ENCODE data around the gene ARID5B.

Gene ARID5B

GRCh38 chr10:61896854-61897661 lies 4.4 kb upstream of the ARID5B start:
- DNase-seq (ENCODE audit: low read depth): peak; percentile 91
- TF ChIP-seq MAX (IDR thresholded peaks at IDR 0.05; ENCODE audit: low read depth, low read length) (no peak), CTCF (IDR thresholded peaks at IDR 0.05; ENCODE audit: low read depth, low read length) (peak; percentile 77)
- no peak overlapping the region for H3K4me3 ChIP-seq (ENCODE audit: low read depth, low read length)

GRCh38 chr10:61897671-61898434 lies 3.6 kb upstream of the ARID5B start:
- DNase-seq (ENCODE audit: low read depth): peak; percentile 52
- H3K4me3 ChIP-seq (ENCODE audit: low read depth, low read length): no peak overlapping the region
- TF ChIP-seq MYC (IDR thresholded peaks at IDR 0.05; ENCODE audit: low read depth, low read length) (0 out of 2 replicates have a peak, but pooled peaks have one; percentile 24), POLR2A (IDR thresholded peaks at IDR 0.05; ENCODE audit: extremely low read depth, insufficient read length) (no peak)

- no peak for TF ChIP-seq MAX (IDR thresholded peaks at IDR 0.05; ENCODE audit: low read depth, low read length)
- no peak for TF ChIP-seq CTCF (IDR thresholded peaks at IDR 0.05; ENCODE audit: low read depth, low read length)
- no peak for TF ChIP-seq MYC (IDR thresholded peaks at IDR 0.05; ENCODE audit: low read depth, low read length)
- no peak for TF ChIP-seq POLR2A (IDR thresholded peaks at IDR 0.05; ENCODE audit: extremely low read depth, insufficient read length)
- H3K4me3 ChIP-seq (ENCODE audit: low read depth, low read length): no peak overlapping the region
- peak; percentile 69 for DNase-seq (ENCODE audit: low read depth)
These were observed 3.1 kb upstream of the ARID5B start for GRCh38 chr10:61898435-61898778.

- DNase-seq (ENCODE audit: low read depth): peak; percentile 70
- TF ChIP-seq CTCF (IDR thresholded peaks at IDR 0.05; ENCODE audit: low read depth, low read length) (no peak), MAX (IDR thresholded peaks at IDR 0.05; ENCODE audit: low read depth, low read length) (no peak), MYC (IDR thresholded peaks at IDR 0.05; ENCODE audit: low read depth, low read length) (no peak), POLR2A (IDR thresholded peaks at IDR 0.05; ENCODE audit: extremely low read depth, insufficient read length) (no peak)
- peak overlapping the region; percentile 77 for H3K4me3 ChIP-seq (ENCODE audit: low read depth, low read length)
These were observed 2.4 kb upstream of the ARID5B start for GRCh38 chr10:61899069-61899531.

- H3K4me3 ChIP-seq (ENCODE audit: low read depth, low read length): peak overlapping the region; percentile 77
- no peak for DNase-seq (ENCODE audit: low read depth)
- TF ChIP-seq CTCF (IDR thresholded peaks at IDR 0.05; ENCODE audit: low read depth, low read length): no peak
- TF ChIP-seq MYC (IDR thresholded peaks at IDR 0.05; ENCODE audit: low read depth, low read length): no peak
- TF ChIP-seq POLR2A (IDR thresholded peaks at IDR 0.05; ENCODE audit: extremely low read depth, insufficient read length): no peak
- TF ChIP-seq MAX (IDR thresholded peaks at IDR 0.05; ENCODE audit: low read depth, low read length): no peak
These were observed 1.9 kb upstream of the ARID5B start for GRCh38 chr10:61899663-61899996.
